GM23338 (cell line): ENCODE data around the gene SYTL1. TPM values are rescaled to one million over a fixed set of nuclear protein-coding genes. Genes with fewer than 3 reads are reported as not detected.

Source experiments
- ATAC-seq: fragments of 200-7000 bp; cut with Tn5 transposase; 3 replicates; pipeline ENCODE4 v1.9.1; 2020
- DNase-seq: peaks from one replicate; pipeline ENCODE4 v3.0.0-alpha.2; 2015; ENCODE audit warnings: low spot score
- H2AFZ ChIP-seq: fragments of 200-600 bp; sonication (generic); 2 replicates; pipeline ENCODE4 v1.8.0; 2016; ENCODE audit warnings: antibody characterized with exemption, mild to moderate bottlenecking, moderate library complexity
- H3F3A ChIP-seq: fragments of 200-600 bp; sonication (generic); replicated peaks from 2 replicates; pipeline ENCODE4 v1.8.0; 2017; ENCODE audit warnings: antibody characterized with exemption, mixed run types, low read depth
- H3K27ac ChIP-seq: fragments of 200-600 bp; sonication (generic); 2 replicates; pipeline ENCODE4 v1.6.1; 2016; ENCODE audit warnings: low read depth
- H3K27me3 ChIP-seq: fragments of 200-600 bp; sonication (generic); 2 replicates; pipeline ENCODE4 v1.8.0; 2016; ENCODE audit warnings: mild to moderate bottlenecking, mixed run types, moderate library complexity; ENCODE audit not compliant: insufficient read depth
- H3K36me3 ChIP-seq: fragments of 200-600 bp; sonication (generic); 2 replicates; pipeline ENCODE4 v1.8.0; 2016; ENCODE audit warnings: mild to moderate bottlenecking; ENCODE audit not compliant: insufficient read depth
- H3K4me1 ChIP-seq: fragments of 200-600 bp; sonication (generic); 2 replicates; pipeline ENCODE4 v1.8.0; 2016; ENCODE audit warnings: mild to moderate bottlenecking, moderate library complexity; ENCODE audit not compliant: insufficient read depth
- H3K4me2 ChIP-seq: fragments of 200-600 bp; sonication (generic); 2 replicates; pipeline ENCODE4 v1.7.1; 2017; ENCODE audit warnings: mixed run types
- H3K4me3 ChIP-seq: fragments of 200-600 bp; sonication (generic); 2 replicates; pipeline ENCODE4 v1.6.1; 2016; ENCODE audit warnings: mixed run types
- H3K79me2 ChIP-seq: fragments of 200-600 bp; sonication (generic); replicated peaks from 2 replicates; pipeline ENCODE4 v1.8.0; 2017; ENCODE audit warnings: mild to moderate bottlenecking; ENCODE audit not compliant: insufficient read depth
- H3K9me2 ChIP-seq: fragments of 200-600 bp; sonication (generic); 2 replicates; pipeline ENCODE4 v1.8.0; 2017; ENCODE audit not compliant: insufficient read depth
- H4K20me1 ChIP-seq: fragments of 200-600 bp; sonication (generic); replicated peaks from 2 replicates; pipeline ENCODE4 v1.8.0; 2017; ENCODE audit warnings: mild to moderate bottlenecking; ENCODE audit not compliant: insufficient read depth
- H3K27ac Mint-ChIP-seq: 2 replicates; pipeline ENCODE4 v1.8.0; 2020; ENCODE audit warnings: inconsistent platforms, mild to moderate bottlenecking, moderate library complexity, mixed read lengths
- H3K27me3 Mint-ChIP-seq: 3 replicates; pipeline ENCODE4 v1.8.0; 2022; ENCODE audit warnings: low read depth, mild to moderate bottlenecking, moderate library complexity, mixed read lengths, inconsistent platforms; ENCODE audit not compliant: insufficient read depth, poor library complexity
- H3K36me3 Mint-ChIP-seq: 3 replicates; pipeline ENCODE4 v1.8.0; 2021; ENCODE audit warnings: low read depth, mild to moderate bottlenecking, inconsistent platforms, moderate library complexity, mixed read lengths
- H3K4me1 Mint-ChIP-seq: 3 replicates; pipeline ENCODE4 v1.8.0; 2020; ENCODE audit warnings: mild to moderate bottlenecking, inconsistent platforms, mixed read lengths
- H3K4me3 Mint-ChIP-seq: 3 replicates; pipeline ENCODE4 v1.8.0; 2021; ENCODE audit warnings: moderate library complexity, mild to moderate bottlenecking, inconsistent platforms, mixed read lengths
- H3K9me3 Mint-ChIP-seq: 3 replicates; pipeline ENCODE4 v1.8.0; 2020; ENCODE audit warnings: moderate library complexity, mild to moderate bottlenecking, inconsistent platforms, mixed read lengths
- EZH2 ChIP-seq: fragments of 200-600 bp; sonication (generic); IDR thresholded peaks from one replicate; pipeline ENCODE4 v1.8.0; 2017; ENCODE audit warnings: antibody characterized with exemption, mild to moderate bottlenecking, low read depth; ENCODE audit not compliant: unreplicated experiment
- EZH2phosphoT487 ChIP-seq: fragments of 200-600 bp; sonication (generic); IDR thresholded peaks from one replicate; pipeline ENCODE4 v1.8.1; 2018; ENCODE audit warnings: antibody characterized with exemption; ENCODE audit not compliant: unreplicated experiment
- JUNB ChIP-seq: IDR thresholded peaks from one replicate; pipeline ENCODE4 v1.6.1; 2016; ENCODE audit warnings: antibody characterized with exemption; ENCODE audit not compliant: unreplicated experiment
- NANOG ChIP-seq: IDR thresholded peaks from 2 replicates; pipeline ENCODE4 v1.6.1; 2016; ENCODE audit warnings: antibody characterized with exemption, borderline replicate concordance
- STAT1 ChIP-seq: IDR thresholded peaks from one replicate; pipeline ENCODE4 v1.6.1; 2016; ENCODE audit warnings: antibody characterized with exemption; ENCODE audit not compliant: unreplicated experiment
- polyA plus RNA-seq: library from polyadenylated mRNA; unstranded; fragments of >200 nt; fragmentation: Nextera tagmentation; extraction: Ambion mirVana; gene quantifications from 2 replicates; pipeline ENCODE4 v1.2.1, GENCODE V29; 2016
- total RNA-seq: library from RNA; depleted of rRNA; stranded (reverse); fragments of >200 nt; shearing (Covaris generic); gene quantifications from 2 replicates; pipeline ENCODE4 v1.2.3, GENCODE V29; 2014
- TF ChIP-seq, protein P1 (sequence below): IDR thresholded peaks from one replicate; pipeline ENCODE4 v1.6.1; 2018; ENCODE audit warnings: antibody characterized with exemption; ENCODE audit not compliant: unreplicated experiment
- TF ChIP-seq, protein P2 (sequence below): IDR thresholded peaks from 2 replicates; pipeline ENCODE4 v1.6.1; 2016; ENCODE audit warnings: antibody characterized with exemption
- TF ChIP-seq, protein P3 (sequence below): fragments of 250-450 bp; sonication (Bioruptor Pico); IDR thresholded peaks from 2 replicates; pipeline ENCODE4 v1.5.0; 2020; ENCODE audit warnings: mild to moderate bottlenecking, moderate library complexity

SYTL1 gene
- total and polyA plus RNA-seq, 2 experiments from 2014 or later: 4.9 to 12.3 TPM

DNA sequence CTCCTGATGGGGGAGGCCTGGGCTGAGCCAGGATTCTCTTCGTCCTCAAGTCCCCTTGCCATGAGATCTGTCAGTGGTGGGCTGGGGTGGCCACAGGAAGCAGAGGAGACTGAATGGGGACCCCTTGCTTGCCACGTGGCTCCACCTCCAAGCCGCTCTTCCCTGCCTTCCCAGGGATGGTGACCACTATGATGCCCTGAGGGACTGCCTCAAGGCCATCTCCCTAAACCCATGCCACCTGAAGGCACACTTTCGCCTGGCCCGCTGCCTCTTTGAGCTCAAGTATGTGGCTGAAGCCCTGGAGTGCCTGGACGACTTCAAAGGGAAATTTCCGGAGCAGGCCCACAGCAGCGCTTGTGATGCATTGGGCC lies 40.8 kb upstream of the SYTL1 start:
- H2AFZ ChIP-seq: no peak overlapping the region
- no peak overlapping the region for H3K4me3 ChIP-seq
- Mint-ChIP-seq H3K4me1 (peaks cover 32% of the 10 kb centered on the region), H3K27ac (peak overlapping the region; percentile 76), H3K9me3 (no peaks in the 10 kb centered on the region), H3K36me3 (no peaks in the 10 kb centered on the region; the same call in 2 of the 3 replicates), H3K4me3 (peak overlapping the region; percentile 20; the same call in 1 of the 3 replicates), H3K27me3 (peaks cover 6% of the 10 kb centered on the region)
- peaks cover 15% of the 10 kb centered on the region for H3K4me1 ChIP-seq
- no peaks in the 10 kb centered on the region for H3K36me3 ChIP-seq
- H3K4me2 ChIP-seq: peak overlapping the region; percentile 65
- ATAC-seq (peak; percentile 8), DNase-seq (no peak)
- H3F3A ChIP-seq: no peaks in the 10 kb centered on the region
- TF ChIP-seq STAT1 (no peak), JUNB (no peak), EZH2 (no peak), NANOG (no peak), EZH2phosphoT487 (no peak)
- TF ChIP-seq, protein P1, sequence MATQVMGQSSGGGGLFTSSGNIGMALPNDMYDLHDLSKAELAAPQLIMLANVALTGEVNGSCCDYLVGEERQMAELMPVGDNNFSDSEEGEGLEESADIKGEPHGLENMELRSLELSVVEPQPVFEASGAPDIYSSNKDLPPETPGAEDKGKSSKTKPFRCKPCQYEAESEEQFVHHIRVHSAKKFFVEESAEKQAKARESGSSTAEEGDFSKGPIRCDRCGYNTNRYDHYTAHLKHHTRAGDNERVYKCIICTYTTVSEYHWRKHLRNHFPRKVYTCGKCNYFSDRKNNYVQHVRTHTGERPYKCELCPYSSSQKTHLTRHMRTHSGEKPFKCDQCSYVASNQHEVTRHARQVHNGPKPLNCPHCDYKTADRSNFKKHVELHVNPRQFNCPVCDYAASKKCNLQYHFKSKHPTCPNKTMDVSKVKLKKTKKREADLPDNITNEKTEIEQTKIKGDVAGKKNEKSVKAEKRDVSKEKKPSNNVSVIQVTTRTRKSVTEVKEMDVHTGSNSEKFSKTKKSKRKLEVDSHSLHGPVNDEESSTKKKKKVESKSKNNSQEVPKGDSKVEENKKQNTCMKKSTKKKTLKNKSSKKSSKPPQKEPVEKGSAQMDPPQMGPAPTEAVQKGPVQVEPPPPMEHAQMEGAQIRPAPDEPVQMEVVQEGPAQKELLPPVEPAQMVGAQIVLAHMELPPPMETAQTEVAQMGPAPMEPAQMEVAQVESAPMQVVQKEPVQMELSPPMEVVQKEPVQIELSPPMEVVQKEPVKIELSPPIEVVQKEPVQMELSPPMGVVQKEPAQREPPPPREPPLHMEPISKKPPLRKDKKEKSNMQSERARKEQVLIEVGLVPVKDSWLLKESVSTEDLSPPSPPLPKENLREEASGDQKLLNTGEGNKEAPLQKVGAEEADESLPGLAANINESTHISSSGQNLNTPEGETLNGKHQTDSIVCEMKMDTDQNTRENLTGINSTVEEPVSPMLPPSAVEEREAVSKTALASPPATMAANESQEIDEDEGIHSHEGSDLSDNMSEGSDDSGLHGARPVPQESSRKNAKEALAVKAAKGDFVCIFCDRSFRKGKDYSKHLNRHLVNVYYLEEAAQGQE: no peak
- TF ChIP-seq, protein P2, sequence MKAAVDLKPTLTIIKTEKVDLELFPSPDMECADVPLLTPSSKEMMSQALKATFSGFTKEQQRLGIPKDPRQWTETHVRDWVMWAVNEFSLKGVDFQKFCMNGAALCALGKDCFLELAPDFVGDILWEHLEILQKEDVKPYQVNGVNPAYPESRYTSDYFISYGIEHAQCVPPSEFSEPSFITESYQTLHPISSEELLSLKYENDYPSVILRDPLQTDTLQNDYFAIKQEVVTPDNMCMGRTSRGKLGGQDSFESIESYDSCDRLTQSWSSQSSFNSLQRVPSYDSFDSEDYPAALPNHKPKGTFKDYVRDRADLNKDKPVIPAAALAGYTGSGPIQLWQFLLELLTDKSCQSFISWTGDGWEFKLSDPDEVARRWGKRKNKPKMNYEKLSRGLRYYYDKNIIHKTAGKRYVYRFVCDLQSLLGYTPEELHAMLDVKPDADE: no peak
- TF ChIP-seq, protein P3, sequence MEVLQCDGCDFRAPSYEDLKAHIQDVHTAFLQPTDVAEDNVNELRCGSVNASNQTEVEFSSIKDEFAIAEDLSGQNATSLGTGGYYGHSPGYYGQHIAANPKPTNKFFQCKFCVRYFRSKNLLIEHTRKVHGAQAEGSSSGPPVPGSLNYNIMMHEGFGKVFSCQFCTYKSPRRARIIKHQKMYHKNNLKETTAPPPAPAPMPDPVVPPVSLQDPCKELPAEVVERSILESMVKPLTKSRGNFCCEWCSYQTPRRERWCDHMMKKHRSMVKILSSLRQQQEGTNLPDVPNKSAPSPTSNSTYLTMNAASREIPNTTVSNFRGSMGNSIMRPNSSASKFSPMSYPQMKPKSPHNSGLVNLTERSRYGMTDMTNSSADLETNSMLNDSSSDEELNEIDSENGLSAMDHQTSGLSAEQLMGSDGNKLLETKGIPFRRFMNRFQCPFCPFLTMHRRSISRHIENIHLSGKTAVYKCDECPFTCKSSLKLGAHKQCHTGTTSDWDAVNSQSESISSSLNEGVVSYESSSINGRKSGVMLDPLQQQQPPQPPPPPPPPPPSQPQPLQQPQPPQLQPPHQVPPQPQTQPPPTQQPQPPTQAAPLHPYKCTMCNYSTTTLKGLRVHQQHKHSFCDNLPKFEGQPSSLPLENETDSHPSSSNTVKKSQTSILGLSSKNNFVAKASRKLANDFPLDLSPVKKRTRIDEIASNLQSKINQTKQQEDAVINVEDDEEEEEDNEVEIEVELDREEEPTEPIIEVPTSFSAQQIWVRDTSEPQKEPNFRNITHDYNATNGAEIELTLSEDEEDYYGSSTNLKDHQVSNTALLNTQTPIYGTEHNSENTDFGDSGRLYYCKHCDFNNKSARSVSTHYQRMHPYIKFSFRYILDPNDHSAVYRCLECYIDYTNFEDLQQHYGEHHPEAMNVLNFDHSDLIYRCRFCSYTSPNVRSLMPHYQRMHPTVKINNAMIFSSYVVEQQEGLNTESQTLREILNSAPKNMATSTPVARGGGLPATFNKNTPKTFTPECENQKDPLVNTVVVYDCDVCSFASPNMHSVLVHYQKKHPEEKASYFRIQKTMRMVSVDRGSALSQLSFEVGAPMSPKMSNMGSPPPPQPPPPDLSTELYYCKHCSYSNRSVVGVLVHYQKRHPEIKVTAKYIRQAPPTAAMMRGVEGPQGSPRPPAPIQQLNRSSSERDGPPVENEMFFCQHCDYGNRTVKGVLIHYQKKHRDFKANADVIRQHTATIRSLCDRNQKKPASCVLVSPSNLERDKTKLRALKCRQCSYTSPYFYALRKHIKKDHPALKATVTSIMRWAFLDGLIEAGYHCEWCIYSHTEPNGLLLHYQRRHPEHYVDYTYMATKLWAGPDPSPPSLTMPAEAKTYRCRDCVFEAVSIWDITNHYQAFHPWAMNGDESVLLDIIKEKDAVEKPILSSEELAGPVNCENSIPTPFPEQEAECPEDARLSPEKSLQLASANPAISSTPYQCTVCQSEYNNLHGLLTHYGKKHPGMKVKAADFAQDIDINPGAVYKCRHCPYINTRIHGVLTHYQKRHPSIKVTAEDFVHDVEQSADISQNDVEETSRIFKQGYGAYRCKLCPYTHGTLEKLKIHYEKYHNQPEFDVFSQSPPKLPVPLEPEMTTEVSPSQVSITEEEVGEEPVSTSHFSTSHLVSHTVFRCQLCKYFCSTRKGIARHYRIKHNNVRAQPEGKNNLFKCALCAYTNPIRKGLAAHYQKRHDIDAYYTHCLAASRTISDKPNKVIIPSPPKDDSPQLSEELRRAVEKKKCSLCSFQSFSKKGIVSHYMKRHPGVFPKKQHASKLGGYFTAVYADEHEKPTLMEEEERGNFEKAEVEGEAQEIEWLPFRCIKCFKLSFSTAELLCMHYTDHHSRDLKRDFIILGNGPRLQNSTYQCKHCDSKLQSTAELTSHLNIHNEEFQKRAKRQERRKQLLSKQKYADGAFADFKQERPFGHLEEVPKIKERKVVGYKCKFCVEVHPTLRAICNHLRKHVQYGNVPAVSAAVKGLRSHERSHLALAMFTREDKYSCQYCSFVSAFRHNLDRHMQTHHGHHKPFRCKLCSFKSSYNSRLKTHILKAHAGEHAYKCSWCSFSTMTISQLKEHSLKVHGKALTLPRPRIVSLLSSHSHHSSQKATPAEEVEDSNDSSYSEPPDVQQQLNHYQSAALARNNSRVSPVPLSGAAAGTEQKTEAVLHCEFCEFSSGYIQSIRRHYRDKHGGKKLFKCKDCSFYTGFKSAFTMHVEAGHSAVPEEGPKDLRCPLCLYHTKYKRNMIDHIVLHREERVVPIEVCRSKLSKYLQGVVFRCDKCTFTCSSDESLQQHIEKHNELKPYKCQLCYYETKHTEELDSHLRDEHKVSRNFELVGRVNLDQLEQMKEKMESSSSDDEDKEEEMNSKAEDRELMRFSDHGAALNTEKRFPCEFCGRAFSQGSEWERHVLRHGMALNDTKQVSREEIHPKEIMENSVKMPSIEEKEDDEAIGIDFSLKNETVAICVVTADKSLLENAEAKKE (CRISPR knock-in tag): no peak
- no peaks in the 10 kb centered on the region for H4K20me1 ChIP-seq
- no peaks in the 10 kb centered on the region for H3K27me3 ChIP-seq
- H3K27ac ChIP-seq: no peak overlapping the region
- no peaks in the 10 kb centered on the region for H3K9me2 ChIP-seq
- H3K79me2 ChIP-seq: no peaks in the 10 kb centered on the region
